GM10847 (cell line): Measurements from ENCODE around the gene FCMR.

Source experiments
- POLR2A ChIP-seq: IDR thresholded peaks from 2 replicates; pipeline ENCODE4 v1.6.1; 2011; ENCODE audit not compliant: insufficient read length; ENCODE audit errors: extremely low read depth

Gene FCMR

DNA sequence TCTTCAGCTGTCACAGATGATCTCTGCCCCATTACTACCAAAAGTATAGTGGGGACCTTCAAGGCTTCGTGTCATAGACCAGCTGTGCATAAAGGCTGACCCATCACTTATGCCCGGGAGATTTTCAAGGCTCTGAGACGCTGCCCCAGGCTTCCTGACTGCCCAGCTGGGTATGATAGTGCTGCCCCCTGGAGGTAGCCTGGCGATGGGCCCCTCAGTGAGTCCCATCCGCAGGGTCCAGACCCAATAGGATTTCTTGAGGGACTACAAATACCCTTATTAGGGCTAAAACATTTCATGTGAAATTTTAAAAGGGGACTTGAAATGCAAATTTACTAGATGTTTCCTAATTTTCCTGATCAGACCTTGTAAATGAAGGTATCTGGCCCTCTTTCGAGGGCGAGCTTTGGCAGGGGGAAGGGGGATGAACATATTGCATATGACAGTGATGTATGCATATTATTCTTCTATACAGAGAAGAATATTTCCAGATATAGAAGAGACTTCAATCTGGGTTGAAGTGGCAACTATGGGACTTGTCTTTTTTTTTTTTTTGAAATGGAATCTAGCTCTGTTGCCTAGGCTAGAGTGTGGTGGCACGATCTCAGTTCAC lies 11.7 kb upstream of the FCMR start:
- no peak for TF ChIP-seq POLR2A

- TF ChIP-seq POLR2A: no peak
Measured at GRCh38 chr1:206932177-206932576, 10.4 kb upstream of the FCMR start.

- TF ChIP-seq POLR2A: no peak
Measured at GRCh38 chr1:206931709-206932108, 10.0 kb upstream of the FCMR start.

DNA sequence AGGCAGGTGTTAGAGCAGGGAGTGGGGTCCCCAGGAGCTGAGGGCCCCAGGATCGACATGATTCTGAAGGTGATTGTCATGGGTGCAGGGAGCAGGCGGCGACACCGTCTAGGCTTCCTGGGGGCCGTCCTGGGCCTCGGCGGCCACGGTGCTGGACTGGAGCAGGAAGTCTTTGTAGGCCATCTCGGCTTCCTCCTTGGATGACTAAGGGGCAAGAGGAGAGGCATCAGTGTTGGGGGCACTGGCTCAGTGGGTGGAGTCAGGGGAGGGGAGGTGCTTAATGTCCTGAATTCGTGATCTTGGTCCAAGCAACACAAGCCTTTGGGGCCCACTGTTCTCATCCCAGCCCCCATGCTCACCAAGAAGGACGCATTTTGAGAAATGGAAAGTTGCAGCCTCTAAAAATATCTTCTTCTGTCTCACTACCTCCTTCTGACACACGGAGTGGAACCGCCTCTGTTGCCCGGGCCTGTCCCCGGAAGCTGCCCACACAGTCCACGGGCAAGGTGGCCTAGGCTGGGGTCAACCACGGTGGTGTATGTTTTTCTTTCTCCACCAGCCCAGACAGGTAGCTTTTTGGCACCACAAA lies 8.6 kb upstream of the FCMR start:
- peak; percentile 48 for TF ChIP-seq POLR2A

DNA sequence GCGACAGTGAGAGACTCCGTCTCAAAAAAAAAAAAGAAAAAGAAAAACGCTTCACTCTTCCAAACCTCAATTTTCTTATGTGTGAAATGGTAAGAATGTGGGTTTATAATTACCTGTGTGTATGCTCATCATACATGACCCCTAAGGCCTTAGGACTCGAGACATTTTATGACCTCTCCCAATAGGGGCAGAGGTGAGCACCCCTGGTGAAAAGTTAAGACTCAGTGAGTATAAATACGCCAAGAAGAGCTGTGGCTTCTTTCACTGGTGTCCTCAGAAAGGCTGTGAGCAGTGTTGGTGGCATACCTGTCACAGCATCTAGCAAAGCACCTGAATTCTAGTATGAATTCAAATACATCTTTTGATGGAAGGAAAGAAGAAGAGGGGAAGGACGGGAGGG lies 7.8 kb upstream of the FCMR start:
- TF ChIP-seq POLR2A: no peak

DNA sequence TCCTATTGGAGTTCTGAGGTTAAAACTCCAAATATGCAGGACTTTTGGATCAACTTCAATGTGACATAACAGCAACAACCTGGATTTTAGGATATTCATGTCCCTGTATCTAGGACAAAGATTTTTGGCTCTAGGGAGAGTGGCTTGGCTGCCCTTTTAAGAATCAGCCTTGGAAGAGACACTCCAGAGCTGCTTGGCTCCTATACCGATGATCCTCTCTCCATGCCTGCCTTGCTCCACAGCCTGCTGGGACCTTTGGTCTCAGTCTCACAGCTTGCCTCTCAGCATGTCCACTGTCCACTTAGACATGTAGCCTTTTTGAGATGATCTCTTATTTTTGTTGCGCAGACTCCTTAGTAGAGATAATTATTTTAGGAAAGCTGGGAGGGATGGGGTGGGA lies 4.5 kb upstream of the FCMR start:
- no peak for TF ChIP-seq POLR2A

DNA sequence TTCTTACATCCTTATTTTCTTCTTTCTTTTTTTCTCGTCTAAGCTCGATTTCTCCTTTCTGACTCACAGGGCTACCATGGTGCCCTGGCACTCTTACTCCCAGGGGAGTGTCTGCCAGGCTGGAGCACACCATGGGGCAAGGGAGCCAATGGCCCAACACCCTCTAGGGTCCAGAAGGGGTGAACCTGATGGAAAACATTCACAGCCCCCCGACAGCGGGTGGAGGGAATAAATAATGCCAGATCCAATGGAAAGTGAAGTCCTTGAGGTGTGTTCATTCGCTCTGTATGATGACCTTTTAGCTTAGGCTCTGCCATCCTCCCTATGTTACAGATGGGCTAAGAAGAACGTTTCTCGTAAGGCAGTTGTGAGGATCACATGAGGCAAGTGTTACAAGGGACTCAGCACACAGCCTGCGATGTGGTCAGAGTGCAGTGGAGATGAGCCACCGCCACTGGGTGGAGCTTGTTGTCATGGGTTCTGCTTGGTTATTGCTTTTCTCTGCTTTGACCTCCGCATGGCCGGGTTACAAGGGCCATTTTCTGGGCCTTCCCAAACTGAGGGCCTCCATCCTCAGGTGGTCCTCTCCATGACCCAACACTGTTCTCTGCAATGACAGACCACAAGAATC lies 3.5 kb upstream of the FCMR start:
- peak; percentile 18 for TF ChIP-seq POLR2A

- peak; percentile 13 for TF ChIP-seq POLR2A
Measured at GRCh38 chr1:206924592-206925105, 2.9 kb upstream of the FCMR start.

DNA sequence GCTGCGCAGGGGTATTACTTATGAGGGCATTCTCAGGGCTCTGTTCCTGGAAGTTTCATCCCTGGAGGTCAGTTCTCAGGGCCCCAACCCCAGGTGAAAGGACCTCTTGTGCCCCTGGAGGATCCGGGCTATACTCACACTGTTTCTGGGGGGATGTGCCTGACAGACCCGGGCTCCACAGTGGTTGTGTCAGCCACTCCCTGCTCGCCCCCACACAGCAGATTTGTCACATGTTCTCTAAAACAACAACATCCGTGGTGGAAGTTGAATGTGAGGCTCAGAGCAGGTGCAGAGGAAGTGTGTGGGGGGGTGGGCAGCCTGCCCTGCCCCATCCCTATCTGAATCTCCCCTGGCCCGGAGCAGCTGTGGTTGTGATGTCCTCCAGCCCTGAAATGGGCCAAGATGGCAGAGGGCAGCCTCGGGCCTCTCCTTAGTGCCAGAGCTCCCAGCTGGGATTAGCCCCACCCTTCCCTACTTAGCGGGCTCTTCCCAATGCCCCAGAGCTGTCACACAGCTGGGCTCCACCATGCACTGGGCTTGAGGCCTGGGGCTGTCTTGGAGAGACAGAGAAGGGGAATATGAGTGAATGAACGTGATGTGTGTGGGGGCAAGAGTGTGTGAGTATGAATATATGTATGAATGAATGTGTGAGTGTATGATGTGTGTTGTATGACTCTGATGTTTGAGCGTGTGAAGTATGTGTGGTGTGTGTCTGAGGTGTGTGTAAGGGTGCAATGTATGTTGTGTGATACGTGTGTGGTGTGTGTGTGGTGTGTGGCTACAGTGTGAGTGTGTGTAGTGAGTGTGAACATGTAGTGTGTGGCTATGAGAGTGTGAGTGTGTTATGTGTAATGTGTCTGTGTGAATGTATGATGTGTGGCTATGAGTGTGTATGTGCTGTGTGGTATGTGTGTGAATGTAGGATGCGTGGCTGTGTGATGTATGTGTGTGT lies 1.5 kb upstream of the FCMR start:
- peak; percentile 36 for TF ChIP-seq POLR2A

DNA sequence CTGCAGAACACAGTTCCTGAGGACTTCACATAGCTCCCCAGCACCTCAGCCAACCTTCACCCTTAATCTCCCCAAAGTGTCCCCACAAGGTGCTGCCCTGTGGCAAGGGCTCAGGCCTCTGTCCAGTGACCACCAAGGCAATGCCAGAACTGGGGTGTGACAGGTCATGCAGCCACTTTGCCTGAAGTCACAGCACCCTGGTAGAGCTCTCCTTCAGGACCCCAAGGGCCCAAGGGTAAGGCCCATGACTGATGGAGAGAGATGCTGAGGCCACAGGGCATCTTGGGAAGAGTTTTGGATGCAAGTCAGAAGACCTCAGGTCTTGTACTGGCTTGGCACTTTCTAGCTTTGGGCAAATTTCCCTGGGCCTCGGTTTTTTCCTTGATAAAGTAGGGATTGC lies 783 bp upstream of the FCMR start:
- TF ChIP-seq POLR2A: no peak

DNA sequence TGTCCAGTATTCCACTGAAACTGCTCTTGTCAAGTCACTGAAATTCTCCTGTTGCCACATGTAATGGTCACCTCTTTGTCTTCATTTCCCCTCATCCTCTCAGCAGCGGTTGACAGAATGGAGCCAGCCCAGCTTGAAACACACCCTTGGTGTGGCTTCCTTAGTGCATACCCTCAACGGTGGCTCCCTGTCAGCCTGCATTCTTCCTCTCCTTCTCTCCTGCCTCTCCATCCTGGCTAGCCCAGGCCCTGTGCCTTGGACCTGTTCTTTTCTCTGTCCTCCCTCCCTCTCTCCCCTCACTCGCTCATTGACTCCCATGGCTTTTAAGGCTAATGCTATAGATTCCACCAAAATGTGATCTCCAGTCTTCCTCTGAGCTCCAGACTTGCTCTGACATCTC lies 3.7 kb downstream of the FCMR start:
- no peak for TF ChIP-seq POLR2A

DNA sequence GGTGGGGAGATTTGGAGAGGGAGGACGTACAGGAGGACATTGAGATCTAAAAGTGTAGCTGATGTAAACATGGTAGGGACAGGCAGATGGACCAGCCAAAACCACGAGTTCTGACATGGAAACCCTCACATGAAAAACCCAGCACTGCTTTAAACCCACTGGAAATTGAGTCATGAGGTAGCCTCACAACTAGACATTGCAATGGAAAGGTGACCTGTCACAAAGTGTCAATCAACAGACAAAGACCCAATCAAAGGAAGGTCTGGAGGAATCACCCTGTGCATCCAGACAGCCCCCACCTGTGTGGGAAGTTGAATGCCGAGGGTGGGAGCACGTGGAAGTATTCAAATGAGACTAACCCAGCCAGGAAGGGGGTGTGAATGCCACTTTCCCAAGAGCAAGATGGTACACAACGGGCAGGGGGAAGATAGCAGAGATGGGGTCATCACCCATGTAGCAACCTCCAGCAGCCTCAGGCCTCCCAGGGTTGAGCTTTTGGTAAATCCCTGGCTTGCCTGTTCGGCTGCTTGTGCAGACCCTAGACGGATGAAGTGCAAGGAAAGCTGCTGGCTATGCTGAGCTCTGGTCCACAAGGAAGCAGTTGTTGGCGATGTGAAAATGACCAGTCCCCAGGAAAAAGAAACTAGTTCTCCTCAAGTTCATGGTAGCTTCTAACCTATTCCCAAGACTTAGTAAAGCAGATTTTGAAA lies 5.6 kb downstream of the FCMR start:
- no peak for TF ChIP-seq POLR2A

- TF ChIP-seq POLR2A: no peak
Measured at GRCh38 chr1:206915030-206915735, 6.6 kb downstream of the FCMR start.

DNA sequence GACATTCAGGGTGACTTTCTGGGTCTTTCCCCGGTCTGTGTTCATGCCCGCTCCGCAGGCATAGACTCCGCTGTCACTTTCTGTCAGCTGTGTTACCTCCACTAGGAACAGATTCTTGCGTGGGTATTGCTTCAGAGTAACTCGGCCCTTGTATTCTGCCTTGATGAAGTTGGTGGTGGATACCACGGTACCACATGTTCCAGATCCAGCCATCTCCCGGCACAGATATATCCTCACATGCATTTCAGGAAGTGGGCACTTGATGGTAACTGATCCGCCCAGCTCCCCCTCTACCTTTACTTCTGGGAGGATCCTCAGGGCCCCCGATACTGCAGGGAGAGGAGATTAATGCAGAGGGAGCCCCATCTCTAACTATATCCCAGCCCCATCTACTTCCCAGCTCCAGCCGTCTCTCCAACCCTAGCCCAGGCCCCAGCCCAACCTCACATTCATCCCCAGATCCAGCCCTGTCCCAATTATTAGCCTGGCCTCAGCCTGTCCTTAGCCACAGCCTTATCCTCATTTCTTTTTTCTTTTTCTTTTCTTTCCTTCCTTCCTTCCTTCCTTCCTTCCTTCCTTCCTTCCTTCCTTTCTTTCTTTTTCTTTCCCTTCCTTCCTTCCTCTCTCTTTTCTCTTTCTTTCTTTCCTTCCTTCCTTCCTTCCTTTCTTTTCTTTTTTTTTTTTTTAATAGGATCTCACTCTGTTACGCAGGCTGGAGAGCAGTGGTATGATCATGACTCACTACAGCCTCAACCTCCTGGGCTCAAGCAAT lies 7.8 kb downstream of the FCMR start:
- no peak for TF ChIP-seq POLR2A
